Liver (tissue), 9 donors: ENCODE data around the gene OPN1MW3. TPM values are rescaled to one million over a fixed set of nuclear protein-coding genes. Genes with fewer than 3 reads are reported as not detected.

ENCODE experiments used
- DNase-seq: peaks from one replicate; pipeline ENCODE4 v3.0.0-alpha.2; 2017; ENCODE audit warnings: low spot score
- H3K27ac ChIP-seq, 2 donors: one replicate each; pipeline ENCODE4 v1.7.0; 2013; ENCODE audit warnings: inconsistent platforms in 2 of 2, low read length in 2 of 2, control low read depth in 1 of 2, low read depth in 1 of 2, mild to moderate bottlenecking in 1 of 2
- H3K27me3 ChIP-seq, 4 donors: one replicate each; pipeline versions ENCODE4 v1.6.1 to v1.7.0; 2013; ENCODE audit warnings: low read length in 3 of 4, inconsistent platforms in 1 of 4, mild to moderate bottlenecking in 1 of 4, moderate library complexity in 1 of 4; ENCODE audit not compliant: control insufficient read depth in 4 of 4, insufficient read depth in 4 of 4
- H3K36me3 ChIP-seq, 4 donors: one replicate each; pipeline versions ENCODE4 v1.6.1 to v1.7.0; 2013; ENCODE audit warnings: low read length in 3 of 4, mild to moderate bottlenecking in 3 of 4, low read depth in 1 of 4, moderate library complexity in 1 of 4; ENCODE audit not compliant: control insufficient read depth in 4 of 4, insufficient read depth in 3 of 4
- H3K4me1 ChIP-seq, 4 donors: one replicate each; pipeline versions ENCODE4 v1.6.1 to v1.7.0; 2013; ENCODE audit warnings: low read length in 3 of 4, mild to moderate bottlenecking in 3 of 4, moderate library complexity in 1 of 4; ENCODE audit not compliant: control insufficient read depth in 4 of 4, insufficient read depth in 4 of 4
- H3K4me3 ChIP-seq, 3 donors: one replicate each; pipeline versions ENCODE4 v1.6.1 to v1.7.0; 2013; ENCODE audit warnings: low read length in 3 of 3, control low read depth in 1 of 3, low read depth in 1 of 3, mild to moderate bottlenecking in 1 of 3
- H3K9ac ChIP-seq, 2 donors: one replicate each; pipeline ENCODE4 v1.7.0; 2013; ENCODE audit warnings: low read length in 2 of 2, mild to moderate bottlenecking in 2 of 2, moderate library complexity in 2 of 2, control low read depth in 1 of 2, low read depth in 1 of 2
- H3K9me3 ChIP-seq, 4 donors: one replicate each; pipeline versions ENCODE4 v1.6.1 to v1.7.0; 2013; ENCODE audit warnings: low read length in 3 of 4; ENCODE audit not compliant: control insufficient read depth in 4 of 4
- EGR1 ChIP-seq, 2 donors: IDR thresholded peaks; 2 replicates each; pipeline ENCODE4 v1.6.1; 2016 to 2018; ENCODE audit warnings: antibody characterized with exemption in 2 of 2, low read depth in 2 of 2
- FOXA1 ChIP-seq: IDR thresholded peaks from 2 replicates; pipeline ENCODE4 v1.6.1; 2016; ENCODE audit warnings: antibody characterized with exemption
- GABPA ChIP-seq, 2 donors: IDR thresholded peaks in 1 of 2; conservative IDR thresholded peaks in 1 of 2; 2 replicates each; pipeline ENCODE4 v1.6.1; 2016; ENCODE audit warnings: antibody characterized with exemption in 2 of 2, mild to moderate bottlenecking in 1 of 2, moderate library complexity in 1 of 2
- HNF4G ChIP-seq: IDR thresholded peaks from 2 replicates; pipeline ENCODE4 v1.6.1; 2016; ENCODE audit warnings: antibody characterized with exemption
- NR2F2 ChIP-seq: IDR thresholded peaks from 2 replicates; pipeline ENCODE4 v1.6.1; 2016; ENCODE audit warnings: antibody characterized with exemption
- RAD21 ChIP-seq, 2 donors: IDR thresholded peaks; 2 replicates each; pipeline ENCODE4 v1.6.1; 2016; ENCODE audit warnings: antibody characterized with exemption in 2 of 2, mild to moderate bottlenecking in 2 of 2
- RXRA ChIP-seq, 2 donors: IDR thresholded peaks; 2 replicates each; pipeline ENCODE4 v1.6.1; 2017 to 2018; ENCODE audit warnings: antibody characterized with exemption in 2 of 2, mild to moderate bottlenecking in 1 of 2
- TAF1 ChIP-seq: conservative IDR thresholded peaks from 2 replicates; pipeline ENCODE4 v1.6.1; 2016; ENCODE audit warnings: antibody characterized with exemption, mild to moderate bottlenecking
- YY1 ChIP-seq: IDR thresholded peaks from 2 replicates; pipeline ENCODE4 v1.6.1; 2016; ENCODE audit warnings: antibody characterized with exemption, mild to moderate bottlenecking
- WGBS: extraction: QIAGEN DNeasy Blood & Tissue Kit; methylation state at CpG from one replicate; pipeline ENCODE4 v1.1.7; 2013; 5-methylcytosine and 5-hydroxymethylcytosine counted together
- polyA plus RNA-seq, 2 donors: library from polyadenylated mRNA; stranded (reverse) in 1 of 2; unstranded in 1 of 2; fragments of 200-250 nt in 1 of 2; fragments of >200 nt in 1 of 2; fragmentation: Nextera tagmentation in 1 of 2; extraction: Ambion mirVana in 1 of 2; gene quantifications; one replicate each; pipeline versions ENCODE4 v1.2.1 to v1.2.3, GENCODE V29; 2013 to 2015
- total RNA-seq, 2 donors: library from RNA; depleted of rRNA; stranded (reverse); fragments of >200 nt; gene quantifications; one replicate each; pipeline ENCODE4 v1.2.3, GENCODE V29; 2014
- TF ChIP-seq, protein P1 (sequence below): IDR thresholded peaks from 2 replicates; pipeline ENCODE4 v1.6.1; 2016; ENCODE audit warnings: antibody characterized with exemption
- TF ChIP-seq, protein P2 (sequence below): fragments of 150-350 bp; IDR thresholded peaks from 2 replicates; pipeline ENCODE4 v1.5.1; 2017; ENCODE audit warnings: improper control_type of control experiment, low read depth, low read length; ENCODE audit not compliant: missing input control
- TF ChIP-seq, protein P3 (sequence below): IDR thresholded peaks from 2 replicates; pipeline ENCODE4 v1.6.1; 2016; ENCODE audit warnings: antibody characterized with exemption, mild to moderate bottlenecking
- TF ChIP-seq, protein P4 (sequence below): IDR thresholded peaks from 2 replicates; pipeline ENCODE4 v1.6.1; 2016; ENCODE audit warnings: antibody characterized with exemption
- donor health status: healthy.
- donor health status: healthy.
- donor health status: healthy.
- donor health status: healthy.
- donor health status: healthy.

Gene OPN1MW3
- total and polyA plus RNA-seq, 4 donors, result not detected

DNA sequence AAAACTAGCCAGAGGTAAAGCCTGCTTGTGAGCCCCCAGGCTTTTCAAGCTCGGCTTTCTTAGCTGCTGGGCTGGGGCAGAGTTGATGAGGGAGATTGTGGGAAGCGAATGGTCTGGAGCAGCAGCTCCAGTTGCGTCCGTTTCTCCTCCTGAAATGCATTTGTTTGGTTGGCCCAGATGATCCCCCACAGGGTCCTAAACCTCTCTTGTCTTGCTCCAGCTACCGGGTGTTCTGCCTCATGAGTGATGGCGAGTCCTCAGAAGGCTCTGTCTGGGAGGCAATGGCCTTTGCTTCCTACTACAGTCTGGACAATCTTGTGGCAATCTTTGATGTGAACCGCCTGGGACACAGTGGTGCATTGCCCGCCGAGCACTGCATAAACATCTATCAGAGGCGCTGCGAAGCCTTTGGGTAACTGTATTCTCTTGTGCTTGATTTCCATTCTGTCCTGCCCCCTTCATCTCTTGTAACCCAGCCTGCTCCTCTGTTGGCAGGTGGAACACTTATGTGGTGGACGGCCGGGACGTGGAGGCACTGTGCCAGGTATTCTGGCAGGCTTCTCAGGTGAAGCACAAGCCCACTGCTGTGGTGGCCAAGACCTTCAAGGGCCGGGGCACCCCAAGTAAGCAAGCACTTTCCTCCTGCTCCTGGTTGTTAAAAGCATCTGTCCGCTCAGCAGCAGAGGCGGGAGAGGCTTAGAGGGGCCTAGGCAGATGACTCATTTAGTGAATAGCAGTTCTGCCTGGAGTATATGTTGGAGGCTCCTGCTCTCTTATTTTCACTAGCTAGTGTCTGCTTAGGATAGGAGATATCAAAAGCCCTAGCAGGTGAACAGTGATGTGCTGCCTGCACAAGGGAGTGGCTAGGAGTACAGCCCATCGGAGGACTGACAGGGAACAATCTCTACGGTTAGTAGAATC, 53.5 kb downstream of the OPN1MW3 start:
- WGBS, result 81% methylated on average over 19 of the region's 19 CpGs
- H3K27ac ChIP-seq, result no peak overlapping the region
- TF ChIP-seq, protein P1, sequence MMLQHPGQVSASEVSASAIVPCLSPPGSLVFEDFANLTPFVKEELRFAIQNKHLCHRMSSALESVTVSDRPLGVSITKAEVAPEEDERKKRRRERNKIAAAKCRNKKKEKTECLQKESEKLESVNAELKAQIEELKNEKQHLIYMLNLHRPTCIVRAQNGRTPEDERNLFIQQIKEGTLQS, result no peak
- TF ChIP-seq, protein P2, sequence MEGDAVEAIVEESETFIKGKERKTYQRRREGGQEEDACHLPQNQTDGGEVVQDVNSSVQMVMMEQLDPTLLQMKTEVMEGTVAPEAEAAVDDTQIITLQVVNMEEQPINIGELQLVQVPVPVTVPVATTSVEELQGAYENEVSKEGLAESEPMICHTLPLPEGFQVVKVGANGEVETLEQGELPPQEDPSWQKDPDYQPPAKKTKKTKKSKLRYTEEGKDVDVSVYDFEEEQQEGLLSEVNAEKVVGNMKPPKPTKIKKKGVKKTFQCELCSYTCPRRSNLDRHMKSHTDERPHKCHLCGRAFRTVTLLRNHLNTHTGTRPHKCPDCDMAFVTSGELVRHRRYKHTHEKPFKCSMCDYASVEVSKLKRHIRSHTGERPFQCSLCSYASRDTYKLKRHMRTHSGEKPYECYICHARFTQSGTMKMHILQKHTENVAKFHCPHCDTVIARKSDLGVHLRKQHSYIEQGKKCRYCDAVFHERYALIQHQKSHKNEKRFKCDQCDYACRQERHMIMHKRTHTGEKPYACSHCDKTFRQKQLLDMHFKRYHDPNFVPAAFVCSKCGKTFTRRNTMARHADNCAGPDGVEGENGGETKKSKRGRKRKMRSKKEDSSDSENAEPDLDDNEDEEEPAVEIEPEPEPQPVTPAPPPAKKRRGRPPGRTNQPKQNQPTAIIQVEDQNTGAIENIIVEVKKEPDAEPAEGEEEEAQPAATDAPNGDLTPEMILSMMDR, result no peak
- TF ChIP-seq TAF1 (no peak), HNF4G (no peak)
- no peak overlapping the region for H3K9ac ChIP-seq
- H3K9me3 ChIP-seq, result no peaks in the 10 kb centered on the region
- H3K4me1 ChIP-seq, result peaks cover 0 to 5% (median under 1%) of the 10 kb centered on the region in 4 donors
- no peak for DNase-seq
- no peak overlapping the region for H3K4me3 ChIP-seq
- H3K27me3 ChIP-seq, result peaks cover 0 to 3% (median 0%) of the 10 kb centered on the region in 4 donors
- H3K36me3 ChIP-seq, result no peaks in the 10 kb centered on the region

DNA sequence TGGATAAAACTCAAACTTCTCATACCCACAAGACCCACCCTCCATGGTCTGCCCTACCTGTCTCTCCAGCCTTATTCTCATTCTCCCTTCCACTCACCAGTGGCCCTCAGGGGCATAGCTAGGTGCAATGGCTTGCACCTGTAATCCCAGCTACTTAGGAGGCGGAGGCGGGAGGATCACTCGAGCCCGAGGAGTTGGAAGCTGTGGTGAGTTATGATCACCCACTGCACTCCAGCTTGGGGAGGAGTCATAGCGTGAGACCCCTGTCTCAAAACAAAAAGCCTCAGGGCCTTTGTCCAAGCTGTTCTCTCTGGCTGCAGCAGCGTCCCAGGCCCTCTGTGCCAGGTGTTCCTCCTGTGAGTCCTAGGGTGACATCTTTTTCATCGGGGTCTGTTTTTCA, 54.7 kb downstream of the OPN1MW3 start:
- no peak for TF ChIP-seq NR2F2
- H3K27ac ChIP-seq, result no peak overlapping the region
- 94% methylated on average over 7 of the region's 7 CpGs for WGBS
- H3K9ac ChIP-seq, result no peak overlapping the region
- H3K9me3 ChIP-seq, result no peaks in the 10 kb centered on the region
- H3K27me3 ChIP-seq, result peaks cover 0 to 3% (median 0%) of the 10 kb centered on the region in 4 donors
- peaks cover 0 to 5% (median under 1%) of the 10 kb centered on the region in 4 donors for H3K4me1 ChIP-seq
- no peaks in the 10 kb centered on the region for H3K36me3 ChIP-seq
- no peak overlapping the region for H3K4me3 ChIP-seq
- no peak for DNase-seq

DNA sequence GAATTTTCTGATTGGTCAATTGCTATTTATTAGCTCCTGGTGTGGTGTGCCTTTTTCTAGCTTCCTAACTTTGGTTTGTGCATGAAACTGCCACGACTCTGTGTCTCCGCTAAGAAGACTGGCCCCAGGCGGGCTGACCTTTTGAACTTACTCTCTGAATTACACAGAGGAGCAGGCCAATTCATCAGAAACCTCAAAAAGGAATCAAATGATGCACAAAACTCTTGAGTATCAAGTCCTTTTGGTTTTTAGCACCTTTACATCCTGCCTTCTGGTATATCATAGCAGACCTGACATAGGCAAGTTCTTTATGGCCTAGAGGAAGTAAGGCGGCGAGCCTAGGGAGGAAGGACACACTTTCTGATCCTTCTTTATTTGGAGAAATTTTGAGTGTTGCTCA, 55.8 kb downstream of the OPN1MW3 start:
- TF ChIP-seq EGR1 (IDR thresholded peaks at IDR 0.05; ENCODE audit: low read depth in 2 of 2), result no peak
- TF ChIP-seq YY1, result no peak
- no peak for TF ChIP-seq RXRA (IDR thresholded peaks at IDR 0.05)
- TF ChIP-seq, protein P3, sequence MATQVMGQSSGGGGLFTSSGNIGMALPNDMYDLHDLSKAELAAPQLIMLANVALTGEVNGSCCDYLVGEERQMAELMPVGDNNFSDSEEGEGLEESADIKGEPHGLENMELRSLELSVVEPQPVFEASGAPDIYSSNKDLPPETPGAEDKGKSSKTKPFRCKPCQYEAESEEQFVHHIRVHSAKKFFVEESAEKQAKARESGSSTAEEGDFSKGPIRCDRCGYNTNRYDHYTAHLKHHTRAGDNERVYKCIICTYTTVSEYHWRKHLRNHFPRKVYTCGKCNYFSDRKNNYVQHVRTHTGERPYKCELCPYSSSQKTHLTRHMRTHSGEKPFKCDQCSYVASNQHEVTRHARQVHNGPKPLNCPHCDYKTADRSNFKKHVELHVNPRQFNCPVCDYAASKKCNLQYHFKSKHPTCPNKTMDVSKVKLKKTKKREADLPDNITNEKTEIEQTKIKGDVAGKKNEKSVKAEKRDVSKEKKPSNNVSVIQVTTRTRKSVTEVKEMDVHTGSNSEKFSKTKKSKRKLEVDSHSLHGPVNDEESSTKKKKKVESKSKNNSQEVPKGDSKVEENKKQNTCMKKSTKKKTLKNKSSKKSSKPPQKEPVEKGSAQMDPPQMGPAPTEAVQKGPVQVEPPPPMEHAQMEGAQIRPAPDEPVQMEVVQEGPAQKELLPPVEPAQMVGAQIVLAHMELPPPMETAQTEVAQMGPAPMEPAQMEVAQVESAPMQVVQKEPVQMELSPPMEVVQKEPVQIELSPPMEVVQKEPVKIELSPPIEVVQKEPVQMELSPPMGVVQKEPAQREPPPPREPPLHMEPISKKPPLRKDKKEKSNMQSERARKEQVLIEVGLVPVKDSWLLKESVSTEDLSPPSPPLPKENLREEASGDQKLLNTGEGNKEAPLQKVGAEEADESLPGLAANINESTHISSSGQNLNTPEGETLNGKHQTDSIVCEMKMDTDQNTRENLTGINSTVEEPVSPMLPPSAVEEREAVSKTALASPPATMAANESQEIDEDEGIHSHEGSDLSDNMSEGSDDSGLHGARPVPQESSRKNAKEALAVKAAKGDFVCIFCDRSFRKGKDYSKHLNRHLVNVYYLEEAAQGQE, result no peak
- TF ChIP-seq NR2F2, result no peak
- TF ChIP-seq, protein P4, sequence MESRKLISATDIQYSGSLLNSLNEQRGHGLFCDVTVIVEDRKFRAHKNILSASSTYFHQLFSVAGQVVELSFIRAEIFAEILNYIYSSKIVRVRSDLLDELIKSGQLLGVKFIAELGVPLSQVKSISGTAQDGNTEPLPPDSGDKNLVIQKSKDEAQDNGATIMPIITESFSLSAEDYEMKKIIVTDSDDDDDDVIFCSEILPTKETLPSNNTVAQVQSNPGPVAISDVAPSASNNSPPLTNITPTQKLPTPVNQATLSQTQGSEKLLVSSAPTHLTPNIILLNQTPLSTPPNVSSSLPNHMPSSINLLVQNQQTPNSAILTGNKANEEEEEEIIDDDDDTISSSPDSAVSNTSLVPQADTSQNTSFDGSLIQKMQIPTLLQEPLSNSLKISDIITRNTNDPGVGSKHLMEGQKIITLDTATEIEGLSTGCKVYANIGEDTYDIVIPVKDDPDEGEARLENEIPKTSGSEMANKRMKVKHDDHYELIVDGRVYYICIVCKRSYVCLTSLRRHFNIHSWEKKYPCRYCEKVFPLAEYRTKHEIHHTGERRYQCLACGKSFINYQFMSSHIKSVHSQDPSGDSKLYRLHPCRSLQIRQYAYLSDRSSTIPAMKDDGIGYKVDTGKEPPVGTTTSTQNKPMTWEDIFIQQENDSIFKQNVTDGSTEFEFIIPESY, result no peak
- TF ChIP-seq TAF1, result no peak
- TF ChIP-seq HNF4G, result no peak
- no peak for TF ChIP-seq GABPA (IDR thresholded peaks at IDR 0.05 in 1 of 2, conservative IDR thresholded peaks at IDR 0.05 in 1 of 2)
- TF ChIP-seq FOXA1, result no peak
- TF ChIP-seq RAD21 (IDR thresholded peaks at IDR 0.05), result no peak
- TF ChIP-seq, protein P1, result no peak
- Histone ChIP-seq H3K27me3 (peaks cover 0 to 3% (median 0%) of the 10 kb centered on the region in 4 donors), H3K27ac (no peak overlapping the region), H3K36me3 (no peaks in the 10 kb centered on the region), H3K4me3 (no peak overlapping the region), H3K4me1 (peaks cover 0 to 5% (median under 1%) of the 10 kb centered on the region in 4 donors), H3K9ac (no peak overlapping the region), H3K9me3 (no peaks in the 10 kb centered on the region)
- DNase-seq, result no peak
- 75% methylated on average over 5 of the region's 5 CpGs for WGBS
